Activated CD8-positive, alpha-beta memory T cell treated with anti-CD3 and anti-CD28 coated beads, Interleukin-2, amount 50 U/mL, for 4 hours (primary cell): ENCODE measurements around the gene FECH.
A peak's percentile ranks its signal among the peaks of the same experiment; 100 is the strongest.
"Not testable (repeated sequence)": the region's sequence is repeated elsewhere in the genome, so short reads cannot be mapped to it uniquely, and the experiment has no call there.

Source experiments
- DNase-seq: peaks from one replicate; pipeline ENCODE4 v3.0.0-alpha.2; 2020

Gene FECH

GRCh38 chr18:57586251-57587049, at the start of gene FECH:
FECH (minus strand) TSS chr18:57586702; CDS start chr18:57586620, 82 bp downstream.
- peak; percentile 70 for DNase-seq

DNA sequence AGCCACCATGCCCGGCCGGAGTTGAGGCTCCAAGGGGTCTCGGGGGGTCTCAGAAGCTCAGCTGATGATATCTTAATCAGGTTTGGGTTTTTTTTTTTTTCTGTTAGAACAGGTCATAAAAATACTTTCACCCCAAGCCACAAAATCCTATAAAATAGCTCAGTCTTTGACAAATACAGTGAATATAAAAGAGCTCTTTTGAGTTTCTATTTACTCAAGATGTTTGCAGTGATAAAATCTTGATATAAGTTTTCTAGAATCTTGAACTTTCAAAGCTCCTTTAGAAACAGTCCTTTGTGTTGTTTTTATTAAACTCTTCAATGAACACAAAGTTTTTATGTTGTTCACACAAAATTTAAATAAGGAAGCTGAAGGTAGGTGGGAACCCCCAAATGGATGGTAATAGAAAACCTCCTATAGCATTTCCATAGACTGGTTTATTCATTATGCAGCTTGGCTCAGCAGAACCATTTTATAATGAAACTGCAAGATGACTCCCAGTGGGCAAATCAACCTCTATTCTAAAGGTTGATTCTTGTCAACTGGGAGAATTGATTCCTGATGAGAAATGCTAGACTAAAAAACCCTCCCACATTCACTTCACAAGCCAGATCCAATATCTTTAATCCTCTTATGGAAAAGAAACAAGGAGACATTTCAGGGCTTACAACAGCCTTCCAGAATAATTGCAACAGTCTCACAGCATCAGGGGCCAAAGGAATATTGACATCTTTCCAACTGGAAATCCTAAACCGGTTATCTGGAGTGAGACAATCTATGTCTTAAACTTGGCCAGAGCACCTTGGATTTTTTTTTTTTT, 48.7 kb upstream of the FECH start:
- no peak for DNase-seq

- DNase-seq = no peak
Observed at GRCh38 chr18:57631697-57632096, 45.2 kb upstream of the FECH start.

- DNase-seq = no peak
Observed at GRCh38 chr18:57630754-57631595, 44.5 kb upstream of the FECH start.

GRCh38 chr18:57630002-57630753, 43.7 kb upstream of the FECH start:
- peak; percentile 94 for DNase-seq

DNA sequence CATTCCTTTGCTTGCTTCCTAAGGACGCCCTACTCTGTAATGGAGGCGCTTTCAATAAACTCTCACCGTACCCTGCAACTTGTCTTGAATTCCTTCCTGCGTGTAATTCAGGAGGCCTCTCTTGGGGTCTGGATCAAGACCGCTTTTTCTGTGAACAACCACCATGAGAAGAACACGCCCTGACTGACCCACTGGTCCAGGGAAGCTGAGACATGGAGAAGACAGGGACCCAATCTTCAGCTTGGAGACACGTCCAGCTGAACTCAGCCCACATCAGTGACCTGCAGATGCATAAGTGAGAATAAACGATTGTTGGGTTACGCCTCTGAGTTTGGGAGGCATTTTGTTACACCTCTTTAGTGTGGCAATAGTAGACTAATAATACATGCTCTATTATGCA, 42.9 kb upstream of the FECH start:
- no peak for DNase-seq

DNA sequence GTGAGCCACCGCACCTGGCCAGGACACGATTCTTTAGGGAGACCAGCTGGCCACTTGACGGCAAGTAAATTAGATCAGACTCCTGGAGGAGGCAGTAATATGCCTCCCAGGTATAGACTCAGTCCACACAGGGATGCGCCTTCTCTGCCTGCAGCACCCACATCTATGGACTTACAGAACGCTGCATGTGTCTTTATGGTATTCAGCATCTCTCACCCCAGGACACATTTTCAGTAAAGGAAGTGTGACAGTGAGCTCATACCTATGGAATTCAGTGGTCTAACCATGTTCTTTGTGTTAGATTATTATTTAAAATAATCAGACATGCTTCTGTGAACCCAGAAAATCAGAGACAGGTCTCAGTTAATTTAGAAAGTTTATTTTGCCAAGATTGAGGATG, 41.0 kb upstream of the FECH start:
- no peak for DNase-seq

- no peak for DNase-seq
Observed at GRCh38 chr18:57624988-57625387, 38.5 kb upstream of the FECH start.

DNA sequence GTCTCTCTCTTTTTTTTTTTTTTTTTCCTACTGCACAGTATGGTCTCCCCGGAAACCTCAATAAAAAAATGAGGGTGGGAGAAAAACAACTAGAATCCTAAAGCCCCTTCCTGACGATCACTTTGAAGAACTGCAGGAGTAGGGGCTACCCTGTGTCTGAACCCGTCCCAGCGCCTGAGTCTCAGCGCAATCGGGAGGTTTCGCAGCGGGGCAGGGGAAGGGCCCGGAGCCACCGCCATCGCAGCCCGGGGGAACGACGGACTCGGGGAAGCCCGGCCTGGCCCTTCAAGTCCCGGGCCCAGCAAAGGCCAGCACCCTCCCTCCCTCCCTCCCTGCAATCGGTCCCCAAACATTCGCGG, 34.7 kb upstream of the FECH start:
- DNase-seq = no peak

DNA sequence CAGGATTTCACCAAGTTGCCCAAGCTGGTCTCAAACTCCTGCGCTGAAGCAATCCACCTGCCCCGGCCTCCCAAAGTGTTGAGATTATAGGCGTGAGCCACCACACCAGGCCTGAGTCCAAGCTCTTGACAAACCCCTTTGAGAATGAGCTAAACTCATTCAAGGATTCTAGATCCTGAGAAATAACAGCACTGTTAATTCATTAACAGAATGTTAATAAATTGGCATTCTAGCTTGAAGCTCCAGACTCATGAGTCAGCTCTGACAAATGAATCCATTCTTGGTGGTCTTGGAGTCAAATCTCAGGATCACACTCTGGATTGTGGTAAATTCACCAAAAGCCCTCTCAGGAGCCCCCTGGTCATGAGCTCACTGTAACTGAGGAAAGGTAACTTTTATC, 33.4 kb upstream of the FECH start:
- no peak for DNase-seq

DNA sequence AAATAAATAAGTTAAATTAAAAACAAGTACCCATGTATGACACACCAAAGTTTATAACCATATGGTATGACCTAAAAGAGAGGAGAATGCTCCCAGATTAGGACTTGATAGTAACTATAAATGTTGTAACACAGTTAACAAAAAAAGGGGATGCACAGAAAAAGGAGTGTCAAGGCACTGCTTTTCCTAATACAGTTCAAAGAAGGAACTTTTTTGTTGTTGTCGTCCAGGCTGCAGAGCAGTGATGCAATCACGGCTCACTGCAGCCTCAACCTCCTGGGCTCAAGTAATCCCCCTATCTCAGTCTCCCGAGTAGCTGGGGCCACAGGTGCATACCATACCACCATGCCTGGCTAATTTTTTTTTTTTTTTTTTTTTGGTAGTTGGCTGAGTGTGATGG, 32.4 kb upstream of the FECH start:
- DNase-seq = no peak

DNA sequence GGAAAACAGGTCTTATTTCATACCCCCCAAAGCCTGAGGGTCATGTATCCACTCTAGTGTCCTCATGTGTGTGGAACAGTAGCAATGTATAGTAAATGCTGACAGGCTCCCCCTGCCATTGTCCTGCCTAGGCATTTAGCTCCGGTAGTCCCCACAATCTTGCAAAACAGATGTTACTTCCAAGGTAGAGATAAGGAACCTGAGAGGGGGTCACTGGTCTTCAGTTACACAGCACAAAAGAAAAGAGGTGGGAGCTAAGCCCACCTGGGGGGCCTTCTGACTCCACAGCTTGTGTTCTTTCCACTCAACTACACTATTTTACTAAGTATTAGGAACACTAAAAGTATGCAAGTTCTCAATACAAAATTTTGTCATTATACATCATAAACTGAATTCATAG, 17.4 kb upstream of the FECH start:
- DNase-seq = no peak

DNA sequence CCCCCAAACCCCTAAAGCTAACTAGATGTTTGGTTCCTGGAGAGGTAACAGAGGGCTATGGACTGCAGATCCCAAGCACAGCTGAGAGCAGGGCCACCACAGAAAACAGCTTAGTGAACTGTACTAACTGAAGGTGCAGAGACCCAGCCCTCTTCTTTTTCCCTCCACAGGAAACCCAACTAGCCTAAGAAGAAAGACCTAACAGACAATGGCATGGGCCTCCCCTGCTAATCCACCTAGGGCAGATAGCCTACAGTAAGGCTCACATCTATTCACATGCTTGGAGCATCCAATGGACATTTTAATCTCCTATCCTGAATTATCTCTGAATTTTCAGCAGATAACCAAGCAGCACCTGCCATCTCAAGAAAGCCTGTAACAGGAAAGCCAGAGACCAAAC, 8.8 kb upstream of the FECH start:
- DNase-seq = no peak

DNA sequence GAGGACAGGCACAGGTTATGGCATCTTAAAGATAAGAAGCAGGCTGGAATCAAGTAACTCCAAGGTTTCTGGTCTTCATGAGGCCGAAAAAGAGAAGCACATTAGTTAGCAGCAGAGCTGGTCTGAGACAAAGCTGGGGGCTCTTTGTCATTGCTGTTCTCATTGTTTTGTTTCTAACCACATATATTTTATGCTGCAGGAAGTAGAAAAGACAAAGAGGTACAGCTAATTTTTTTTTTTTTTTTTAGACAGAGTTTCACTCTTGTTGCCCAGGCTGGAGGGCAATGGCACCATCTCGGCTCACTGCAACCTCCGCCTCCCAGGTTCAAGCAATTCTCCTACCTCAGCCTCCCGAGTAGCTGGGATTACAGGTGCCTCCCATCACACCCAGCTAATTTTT, 6.2 kb upstream of the FECH start:
- DNase-seq = not testable (repeated sequence)

DNA sequence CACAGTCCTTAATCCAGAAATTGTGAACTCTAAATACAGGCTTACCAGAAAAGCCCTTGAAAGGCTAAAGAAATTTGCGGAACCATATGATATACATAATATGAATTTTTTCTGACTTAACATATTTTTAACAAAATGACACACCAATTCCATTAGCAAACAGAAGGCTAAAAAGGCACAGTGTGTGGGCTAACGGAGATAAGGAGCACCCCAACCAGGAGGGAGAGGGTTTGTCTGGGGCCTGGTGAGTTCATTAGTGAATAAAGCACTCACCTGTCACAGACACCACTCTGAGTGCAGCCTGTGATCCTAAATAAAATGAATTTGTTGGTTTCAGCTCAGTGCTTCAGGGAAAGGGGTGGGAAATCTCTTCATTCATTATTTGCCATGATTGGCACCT, 2.7 kb upstream of the FECH start:
- no peak for DNase-seq

GRCh38 chr18:57587098-57587661, 678 bp upstream of the FECH start:
- DNase-seq = no peak

DNA sequence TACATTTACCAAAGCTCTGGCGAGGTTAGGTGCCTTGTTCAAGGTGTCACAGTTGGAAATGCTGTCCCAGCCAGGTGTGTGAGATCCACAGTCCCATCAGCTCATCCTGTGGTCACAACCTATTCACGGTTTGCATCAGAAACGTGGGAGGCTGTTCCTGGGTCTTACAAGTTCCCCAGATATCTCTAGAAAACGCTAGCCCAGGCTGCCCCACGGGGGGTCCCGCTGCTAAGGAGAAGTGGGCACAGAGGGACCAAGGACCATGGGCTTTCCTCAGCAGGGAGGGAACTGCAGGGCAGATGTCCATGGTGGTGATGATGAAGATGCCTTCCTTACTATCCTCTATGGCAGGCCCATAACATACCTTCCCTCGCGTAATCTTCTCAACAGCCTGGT, 649 bp downstream of the FECH start:
- DNase-seq = no peak

GRCh38 chr18:57585421-57585820, 1.1 kb downstream of the FECH start:
- no peak for DNase-seq

DNA sequence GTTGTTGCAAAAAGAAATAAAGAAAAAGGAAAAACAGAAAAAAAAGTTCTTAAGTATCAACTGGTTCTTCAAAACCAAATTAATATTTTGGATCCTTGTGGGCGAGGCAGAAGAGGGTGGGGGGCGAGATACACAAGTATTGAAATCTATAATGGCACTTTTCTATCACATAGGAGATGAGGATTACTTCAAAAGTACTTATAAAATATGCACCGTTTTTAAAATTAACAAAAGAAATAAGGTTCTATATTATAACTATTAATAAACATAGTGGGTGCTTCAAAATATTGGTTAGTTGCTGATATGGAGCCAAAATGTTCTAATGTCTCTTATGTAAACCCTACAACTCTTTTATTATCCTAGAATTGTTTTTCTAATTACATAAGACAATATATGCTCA, 2.1 kb downstream of the FECH start:
- no peak for DNase-seq

DNA sequence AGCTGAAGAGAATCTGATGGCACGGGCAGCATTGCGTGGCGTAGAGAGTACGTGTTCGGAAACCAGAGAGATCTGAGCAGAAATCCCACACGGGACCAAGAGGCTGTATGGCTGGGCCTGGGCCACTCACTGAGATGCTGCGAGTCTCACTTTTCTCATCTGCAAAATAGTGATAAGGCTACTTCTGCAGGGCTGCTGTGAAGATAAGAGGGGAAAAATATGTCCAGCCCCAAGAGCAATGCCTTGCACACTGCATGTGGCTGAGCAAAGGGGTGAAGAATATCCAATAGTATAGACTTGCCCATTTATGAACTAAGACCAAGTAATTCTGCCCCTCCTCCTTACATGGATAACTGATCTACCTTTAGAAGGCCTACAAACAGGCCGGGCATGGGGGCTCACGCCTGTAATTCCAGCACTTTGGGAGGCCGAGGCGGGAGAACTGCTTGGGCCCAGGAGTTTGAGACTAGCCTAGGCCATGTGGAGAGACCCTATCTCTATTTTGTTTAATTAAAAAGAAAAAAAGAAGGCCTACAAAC, 3.1 kb downstream of the FECH start:
- DNase-seq = no peak

DNA sequence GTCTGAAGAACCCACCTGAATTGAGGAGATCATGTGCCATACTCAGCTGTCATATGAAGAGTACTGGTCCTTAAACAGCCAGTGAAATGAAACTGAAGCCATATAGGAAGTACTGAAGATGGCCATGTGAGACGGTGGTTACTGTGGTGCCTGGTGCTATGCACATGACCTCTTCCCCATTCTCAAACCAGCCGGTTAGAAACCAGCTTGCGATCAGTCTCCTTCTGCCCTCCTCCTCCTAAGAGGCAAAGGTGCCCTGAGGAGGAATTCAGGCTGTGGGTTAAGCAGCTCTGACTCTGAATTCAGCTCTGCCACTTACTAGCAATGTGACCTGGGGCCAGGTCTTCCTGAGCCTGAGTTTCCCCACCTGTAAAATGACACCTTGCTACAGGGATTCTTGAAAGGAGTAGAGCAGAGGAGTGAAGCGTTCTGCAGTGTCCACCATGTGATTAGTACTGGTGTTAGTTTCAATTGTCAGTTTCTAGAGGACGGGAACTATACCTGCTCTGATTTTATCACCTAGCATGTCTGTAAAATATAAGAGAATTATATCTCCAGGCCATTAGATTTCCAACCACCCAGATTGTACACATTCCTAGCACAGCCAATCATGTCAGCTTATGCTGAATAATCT, 5.1 kb downstream of the FECH start:
- no peak for DNase-seq

GRCh38 chr18:57579934-57580333, 6.6 kb downstream of the FECH start:
- DNase-seq = no peak
